Upper lobe of left lung (tissue), 4 donors: ENCODE measurements around the gene CALML5.

ENCODE experiments used
- EP300 ChIP-seq, 4 donors: sonication (generic); formaldehyde crosslinking; IDR thresholded peaks; one replicate each; pipeline ENCODE4 v1.5.1; 2017; ENCODE audit warnings: antibody characterized with exemption in 4 of 4, control low read depth in 2 of 4
- POLR2A ChIP-seq, 4 donors: fragments of 450-650 bp; IDR thresholded peaks; one replicate each; pipeline ENCODE4 v1.5.1; 2016 to 2017; ENCODE audit warnings: antibody characterized with exemption in 4 of 4, mild to moderate bottlenecking in 2 of 4
- TF ChIP-seq, protein P1 (sequence below), 6 experiments: fragments of 450-650 bp in 4 of 6; fragments of 200-600 bp in 2 of 6; sonication (generic) in 2 of 6; IDR thresholded peaks; one replicate each; pipeline ENCODE4 v1.5.1; 2016 to 2019; ENCODE audit warnings: antibody characterized with exemption in 6 of 6

DNA sequence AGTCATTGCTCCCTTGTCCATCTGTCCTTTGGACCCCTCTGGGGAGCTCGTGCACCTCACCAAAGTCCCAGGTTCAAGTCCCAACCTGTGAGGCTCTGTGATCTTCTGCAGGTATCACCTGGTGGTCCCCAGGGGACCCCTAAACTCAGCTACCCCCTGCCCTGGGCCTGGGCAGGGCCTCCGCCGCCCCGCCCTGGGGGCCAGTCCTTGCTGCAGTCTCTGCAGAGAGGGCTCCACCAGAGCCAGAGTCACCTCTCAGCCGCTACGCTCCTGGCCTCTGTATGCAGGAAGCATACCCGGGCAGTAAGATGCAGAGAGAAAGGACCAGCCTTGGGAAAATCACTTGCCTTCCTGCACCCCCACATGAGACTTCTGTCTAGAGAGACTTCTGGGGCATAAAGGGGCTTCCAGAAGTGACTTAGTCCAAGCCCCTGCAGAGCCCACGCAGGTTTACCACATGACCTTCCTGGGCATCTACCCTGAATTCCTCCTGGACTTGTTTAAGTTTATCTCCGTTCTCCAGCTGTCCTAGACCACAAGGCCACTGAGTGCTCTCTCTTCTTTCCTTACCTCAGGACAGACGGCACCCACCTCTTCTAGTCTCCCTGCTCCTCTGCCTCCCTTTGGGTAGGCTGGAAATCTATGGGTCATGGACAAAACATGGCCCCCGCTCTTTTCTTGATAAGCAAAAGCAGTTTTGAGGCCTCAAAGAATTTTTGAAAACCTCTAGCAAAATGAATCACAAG is 21.2 kb downstream of the CALML5 start:
- TF ChIP-seq, protein P1, sequence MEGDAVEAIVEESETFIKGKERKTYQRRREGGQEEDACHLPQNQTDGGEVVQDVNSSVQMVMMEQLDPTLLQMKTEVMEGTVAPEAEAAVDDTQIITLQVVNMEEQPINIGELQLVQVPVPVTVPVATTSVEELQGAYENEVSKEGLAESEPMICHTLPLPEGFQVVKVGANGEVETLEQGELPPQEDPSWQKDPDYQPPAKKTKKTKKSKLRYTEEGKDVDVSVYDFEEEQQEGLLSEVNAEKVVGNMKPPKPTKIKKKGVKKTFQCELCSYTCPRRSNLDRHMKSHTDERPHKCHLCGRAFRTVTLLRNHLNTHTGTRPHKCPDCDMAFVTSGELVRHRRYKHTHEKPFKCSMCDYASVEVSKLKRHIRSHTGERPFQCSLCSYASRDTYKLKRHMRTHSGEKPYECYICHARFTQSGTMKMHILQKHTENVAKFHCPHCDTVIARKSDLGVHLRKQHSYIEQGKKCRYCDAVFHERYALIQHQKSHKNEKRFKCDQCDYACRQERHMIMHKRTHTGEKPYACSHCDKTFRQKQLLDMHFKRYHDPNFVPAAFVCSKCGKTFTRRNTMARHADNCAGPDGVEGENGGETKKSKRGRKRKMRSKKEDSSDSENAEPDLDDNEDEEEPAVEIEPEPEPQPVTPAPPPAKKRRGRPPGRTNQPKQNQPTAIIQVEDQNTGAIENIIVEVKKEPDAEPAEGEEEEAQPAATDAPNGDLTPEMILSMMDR (IDR thresholded peaks at IDR 0.05): no peak
- TF ChIP-seq EP300 (IDR thresholded peaks at IDR 0.05) (no peak), POLR2A (IDR thresholded peaks at IDR 0.05) (no peak)
